HepG2 (cell line): ENCODE measurements around the gene MOXD1. TPM values are rescaled to one million over a fixed set of nuclear protein-coding genes. Genes with fewer than 3 reads are reported as not detected.

Experiments
- ATAC-seq: fragments of 200-7000 bp; cut with Tn5 transposase; 3 replicates; pipeline ENCODE4 v1.9.1; 2020; ENCODE audit warnings: mild to moderate bottlenecking, moderate library complexity
- BruUV-seq: library from RNA; stranded (reverse); fragments of 400-500 nt; replicated peaks from 2 replicates; lab custom pipeline; 2021; lab: Mats Ljungman, UMichigan
- CTCF ChIA-PET: fragments of 300-600 bp; formaldehyde crosslinking; extraction: SDS; loops from one replicate; lab custom pipeline; 2021; ENCODE audit warnings: low total read pairs, inconsistent platforms, low intra/inter-chr PET ratio; lab: Yijun Ruan, JAX
- POLR2A ChIA-PET: fragments of 350-600 bp; sonication (Branson Sonifier 250); formaldehyde crosslinking; loops from one replicate; lab custom pipeline; 2020; ENCODE audit warnings: antibody characterized with exemption, inconsistent platforms; lab: Yijun Ruan, JAX
- DNase-seq: peaks from one replicate; pipeline ENCODE4 v3.0.0-alpha.2; 2015; ENCODE audit warnings: low spot score
- FAIRE-seq: peaks from 3 replicates; lab custom pipeline; 2011; peaks lifted over from hg19 to GRCh38; lab: Jason Lieb, UNC
- H2AFZ ChIP-seq: one replicate; pipeline ENCODE4 v1.6.1; 2011; ENCODE audit warnings: low read length, inconsistent platforms
- H3K27ac ChIP-seq: fragments of 300-600 bp; 3 replicates; pipeline ENCODE4 v1.8.0; 2011; ENCODE audit warnings: mixed run types, mild to moderate bottlenecking, mixed read lengths, low read length, inconsistent platforms; ENCODE audit not compliant: insufficient read depth; ENCODE audit errors: extremely low read length
- H3K27me3 ChIP-seq, 2 experiments: fragments of 200-600 bp in 1 of 2; 2 replicates in 1 of 2; 3 replicates in 1 of 2; pipeline versions ENCODE4 v1.6.0 to v1.8.0; 2011; ENCODE audit warnings: low read length in 2 of 2, mild to moderate bottlenecking in 2 of 2, moderate library complexity in 2 of 2, inconsistent platforms in 1 of 2; ENCODE audit not compliant: insufficient read depth in 2 of 2, control insufficient read depth in 1 of 2
- H3K36me3 ChIP-seq, 2 experiments: fragments of 200-600 bp in 1 of 2; replicated peaks in 1 of 2; 2 replicates in 1 of 2; 3 replicates in 1 of 2; pipeline versions ENCODE4 v1.5.1 to v1.8.0; 2011; ENCODE audit warnings: low read length in 2 of 2, inconsistent platforms in 1 of 2; ENCODE audit not compliant: insufficient read depth in 2 of 2, control insufficient read depth in 1 of 2
- H3K4me1 ChIP-seq: 2 replicates; pipeline ENCODE4 v1.5.1; 2012; ENCODE audit warnings: low read length, inconsistent platforms; ENCODE audit not compliant: insufficient read depth
- H3K4me2 ChIP-seq: 2 replicates; pipeline ENCODE4 v1.6.0; 2011; ENCODE audit warnings: low read depth, low read length, inconsistent platforms
- H3K4me3 ChIP-seq, 3 experiments: fragments of 200-600 bp in 1 of 3; sonication (generic), shearing (Covaris generic) in 1 of 3; replicated peaks in 1 of 3; 2 replicates each; pipeline ENCODE4 v1.5.1; 2011 to 2016; ENCODE audit warnings: low read length in 3 of 3, inconsistent platforms in 2 of 3, low read depth in 2 of 3, mild to moderate bottlenecking in 2 of 3, control low read depth in 1 of 3, mixed read lengths in 1 of 3; ENCODE audit not compliant: insufficient read depth in 1 of 3
- H3K79me2 ChIP-seq: one replicate; pipeline ENCODE4 v1.6.1; 2011; ENCODE audit warnings: low read length, inconsistent platforms; ENCODE audit not compliant: insufficient read depth
- H3K9ac ChIP-seq: 2 replicates; pipeline ENCODE4 v1.6.0; 2011; ENCODE audit warnings: mild to moderate bottlenecking, low read depth, low read length, inconsistent platforms; ENCODE audit not compliant: insufficient read depth
- H3K9me3 ChIP-seq: 2 replicates; pipeline ENCODE4 v1.5.1; 2012; ENCODE audit warnings: mild to moderate bottlenecking, low read length
- H4K20me1 ChIP-seq: 2 replicates; pipeline ENCODE4 v1.6.0; 2011; ENCODE audit warnings: inconsistent platforms, mild to moderate bottlenecking, low read length, moderate library complexity; ENCODE audit not compliant: insufficient read depth
- ATF7 ChIP-seq, 2 experiments: fragments of 450-650 bp in 1 of 2; sonication (generic) in 1 of 2; formaldehyde crosslinking in 1 of 2; IDR thresholded peaks; 2 replicates each; pipeline versions ENCODE4 v1.4.0 to v1.6.1; 2016 to 2020; ENCODE audit warnings: antibody characterized with exemption in 1 of 2, mild to moderate bottlenecking in 1 of 2, missing genetic modification reagents in 1 of 2
- GATA4 ChIP-seq: sonication (generic); IDR thresholded peaks from 2 replicates; pipeline ENCODE4 v1.6.1; 2016; ENCODE audit warnings: antibody characterized with exemption, low read depth, borderline replicate concordance
- HNRNPLL ChIP-seq: fragments of 200-400 bp; formaldehyde crosslinking; IDR thresholded peaks from 2 replicates; pipeline ENCODE4 v1.6.1; 2017; ENCODE audit warnings: mild to moderate bottlenecking, low read depth, low read length; ENCODE audit not compliant: poor library complexity, severe bottlenecking
- KLF9 ChIP-seq: IDR thresholded peaks from 2 replicates; pipeline ENCODE4 v1.6.1; 2016; ENCODE audit warnings: low read depth
- MAFF ChIP-seq: IDR thresholded peaks from 2 replicates; pipeline ENCODE4 v1.6.1; 2011; ENCODE audit warnings: low read depth, low read length, improper control_type of control experiment
- MAFK ChIP-seq, 2 experiments: IDR thresholded peaks in 1 of 2; conservative IDR thresholded peaks in 1 of 2; 2 replicates each; pipeline ENCODE4 v1.6.1; 2011; ENCODE audit warnings: improper control_type of control experiment in 2 of 2, low read length in 2 of 2
- SAFB2 ChIP-seq: sonication (generic); formaldehyde crosslinking; IDR thresholded peaks from 2 replicates; pipeline ENCODE4 v1.5.1; 2020; ENCODE audit warnings: missing genetic modification reagents, low read depth, mild to moderate bottlenecking, borderline replicate concordance
- SOX6 ChIP-seq, 2 experiments: fragments of 450-650 bp in 1 of 2; sonication (generic) in 1 of 2; formaldehyde crosslinking in 1 of 2; IDR thresholded peaks; 2 replicates each; pipeline versions ENCODE4 v1.4.0 to v1.6.1; 2017 to 2020; ENCODE audit warnings: antibody characterized with exemption in 1 of 2, mild to moderate bottlenecking in 1 of 2, missing genetic modification reagents in 1 of 2
- ZFP1 ChIP-seq: IDR thresholded peaks from 2 replicates; pipeline ENCODE4 v1.6.1; 2016
- ZNF563 ChIP-seq: sonication (generic); formaldehyde crosslinking; IDR thresholded peaks from 2 replicates; pipeline ENCODE4 v1.8.0; 2022; ENCODE audit warnings: mild to moderate bottlenecking, moderate library complexity, missing genetic modification reagents
- ZNF782 ChIP-seq: sonication (generic); formaldehyde crosslinking; IDR thresholded peaks from 2 replicates; pipeline ENCODE4 v1.4.0; 2020; ENCODE audit warnings: missing genetic modification reagents, mild to moderate bottlenecking, borderline replicate concordance
- WGBS: methylation state at CpG from one replicate; pipeline ENCODE4 v1.1.6; 2017; ENCODE audit warnings: low lambda C conversion rate; 5-methylcytosine and 5-hydroxymethylcytosine counted together
- in situ Hi-C: cut with HindIII; loops from 2 replicates; pipeline ENCODE4 v1.10.0; 2017; ENCODE audit warnings: low pct_unique_long_range_greater_than_20kb; ENCODE audit not compliant: extremely low pct_ligation_motif_present
- intact Hi-C: fragments of 100-400 bp; cut with micrococcal nuclease; formaldehyde crosslinking; loops from one replicate; pipeline ENCODE4 v1.10.0; 2022; ENCODE audit not compliant: unreplicated experiment
- polyA plus RNA-seq, 8 experiments: library from polyadenylated mRNA; depleted of rRNA in 3 of 8; stranded (reverse) in 7 of 8; unstranded in 1 of 8; fragments of >200 nt; fragmentation: Illumina TruSeq in 4 of 8; extraction: Trizol in 4 of 8; gene quantifications; 2 replicates each; pipeline versions ENCODE4 v1.2.1 to v1.2.3, GENCODE V29; 2011 to 2016; ENCODE audit warnings: low read depth in 4 of 8, missing spikeins in 1 of 8, mixed read lengths in 1 of 8; ENCODE audit not compliant: insufficient read depth in 1 of 8
- total RNA-seq, 5 experiments: library from RNA; depleted of rRNA; stranded (reverse); fragments of >200 nt; fragmentation: Illumina TruSeq; extraction: Trizol; gene quantifications; 2 replicates each; pipeline ENCODE4 v1.2.3, GENCODE V29; 2016; ENCODE audit warnings: low read depth in 1 of 5
- TF ChIP-seq, protein P1 (sequence below): sonication (generic); formaldehyde crosslinking; IDR thresholded peaks from 2 replicates; pipeline ENCODE4 v1.8.1; 2022; ENCODE audit warnings: mild to moderate bottlenecking, missing genetic modification reagents
- TF ChIP-seq, protein P2 (sequence below): sonication (generic); formaldehyde crosslinking; IDR thresholded peaks from 2 replicates; pipeline ENCODE4 v1.4.0; 2020; ENCODE audit warnings: mild to moderate bottlenecking, missing genetic modification reagents

MOXD1 gene
- total and polyA plus RNA-seq, 2 of the 13 experiments (the other 11 are each of a cell fraction or from before 2014, with no cell fraction given): 0.03 TPM; not detected in 1

GRCh38 chr6:132443206-132443605 lies 41.9 kb upstream of the MOXD1 start:
- no peak for FAIRE-seq

DNA sequence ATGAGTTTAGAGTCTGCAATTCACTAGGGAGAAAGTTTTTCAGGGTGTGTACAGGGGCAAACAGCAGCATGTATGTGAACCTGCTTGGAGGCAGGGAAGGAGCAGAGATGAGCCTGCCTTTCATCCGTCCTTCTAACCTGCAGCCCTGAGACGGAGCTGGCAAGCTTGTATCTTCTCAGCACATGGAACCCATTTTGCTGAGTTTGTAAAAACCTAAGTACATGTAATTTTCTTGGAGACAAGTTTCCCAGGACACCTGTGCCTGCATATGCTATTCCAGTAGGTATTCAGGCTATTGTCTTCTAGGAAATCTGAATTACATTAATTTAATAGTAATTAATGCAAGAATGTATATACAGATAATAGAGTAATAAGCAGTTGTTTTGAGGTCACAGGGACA lies 28.8 kb upstream of the MOXD1 start:
- Histone ChIP-seq H3K9me3 (no peaks in the 10 kb centered on the region), H3K4me3 (no peak overlapping the region), H2AFZ (no peak overlapping the region), H3K4me1 (no peaks in the 10 kb centered on the region), H4K20me1 (no peaks in the 10 kb centered on the region), H3K36me3 (no peaks in the 10 kb centered on the region), H3K27me3 (no peaks in the 10 kb centered on the region), H3K27ac (no peak overlapping the region)
- BruUV-seq: no TSS peak
- ATAC-seq (no peak), DNase-seq (no peak), FAIRE-seq (no peak)
- POLR2A ChIA-PET: no interaction called here
- intact Hi-C loops: no loop called here
- CTCF ChIA-PET: no interaction called here
- peak; percentile 66; the same call in 1 of the 2 replicates for TF ChIP-seq MAFF
- no peak for TF ChIP-seq SOX6 (IDR thresholded peaks at IDR 0.05)
- no peak for TF ChIP-seq SOX6 (CRISPR knock-in tag; IDR thresholded peaks at IDR 0.05)
- peak; percentile 78 to 82 for TF ChIP-seq MAFK (conservative IDR thresholded peaks at IDR 0.05 in 1 of 2, IDR thresholded peaks at IDR 0.05 in 1 of 2; ENCODE audit: low read length in 2 of 2)
- TF ChIP-seq, all 625 proteins: peak for 2
- Histone ChIP-seq H3K9ac (no peak overlapping the region), H3K4me2 (no peak overlapping the region), H3K79me2 (no peaks in the 10 kb centered on the region)
- in situ Hi-C loops: no loop called here
- WGBS: 10% methylated on average over 2 of the region's 2 CpGs

More at GRCh38 chr6:132443206-132443605, 41.9 kb upstream of the MOXD1 start:
- intact Hi-C loops: no loop called here
- Histone ChIP-seq H3K4me3 (no peak overlapping the region), H2AFZ (no peak overlapping the region), H4K20me1 (no peaks in the 10 kb centered on the region), H3K9ac (no peak overlapping the region), H3K9me3 (peaks cover 22% of the 10 kb centered on the region), H3K36me3 (no peaks in the 10 kb centered on the region), H3K4me1 (no peaks in the 10 kb centered on the region), H3K27ac (no peak overlapping the region), H3K4me2 (no peak overlapping the region), H3K79me2 (no peaks in the 10 kb centered on the region), H3K27me3 (no peaks in the 10 kb centered on the region)
- CTCF ChIA-PET: no interaction called here
- DNase-seq: no peak
- in situ Hi-C loops: no loop called here
- no TSS peak for BruUV-seq
- POLR2A ChIA-PET: no interaction called here
- TF ChIP-seq, protein P1, sequence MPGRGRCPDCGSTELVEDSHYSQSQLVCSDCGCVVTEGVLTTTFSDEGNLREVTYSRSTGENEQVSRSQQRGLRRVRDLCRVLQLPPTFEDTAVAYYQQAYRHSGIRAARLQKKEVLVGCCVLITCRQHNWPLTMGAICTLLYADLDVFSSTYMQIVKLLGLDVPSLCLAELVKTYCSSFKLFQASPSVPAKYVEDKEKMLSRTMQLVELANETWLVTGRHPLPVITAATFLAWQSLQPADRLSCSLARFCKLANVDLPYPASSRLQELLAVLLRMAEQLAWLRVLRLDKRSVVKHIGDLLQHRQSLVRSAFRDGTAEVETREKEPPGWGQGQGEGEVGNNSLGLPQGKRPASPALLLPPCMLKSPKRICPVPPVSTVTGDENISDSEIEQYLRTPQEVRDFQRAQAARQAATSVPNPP: no peak
- TF ChIP-seq ZNF563 (CRISPR knock-in tag) (no peak), ZFP1 (CRISPR knock-in tag) (no peak), GATA4 (no peak), ZNF782 (CRISPR knock-in tag) (no peak), KLF9 (CRISPR knock-in tag) (no peak), SAFB2 (CRISPR knock-in tag) (no peak), ATF7 (IDR thresholded peaks at IDR 0.05) (no peak), ATF7 (CRISPR knock-in tag; IDR thresholded peaks at IDR 0.05) (no peak), HNRNPLL (no peak)
- TF ChIP-seq, protein P2, sequence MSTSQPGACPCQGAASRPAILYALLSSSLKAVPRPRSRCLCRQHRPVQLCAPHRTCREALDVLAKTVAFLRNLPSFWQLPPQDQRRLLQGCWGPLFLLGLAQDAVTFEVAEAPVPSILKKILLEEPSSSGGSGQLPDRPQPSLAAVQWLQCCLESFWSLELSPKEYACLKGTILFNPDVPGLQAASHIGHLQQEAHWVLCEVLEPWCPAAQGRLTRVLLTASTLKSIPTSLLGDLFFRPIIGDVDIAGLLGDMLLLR (CRISPR knock-in tag): no peak
- ATAC-seq: no peak
